GM12875 (cell line): ENCODE data around the gene SMPDL3B.

Experiments
- H3K4me3 ChIP-seq: one replicate; pipeline ENCODE4 v1.5.1; 2011; ENCODE audit warnings: low read depth, low read length, control low read depth
- CTCF ChIP-seq: IDR thresholded peaks from 2 replicates; pipeline ENCODE4 v1.5.1; 2011; ENCODE audit warnings: low read depth, mild to moderate bottlenecking, control low read depth, inconsistent platforms, low read length, moderate library complexity, borderline replicate concordance; ENCODE audit not compliant: insufficient read depth

Gene SMPDL3B

GRCh38 chr1:27934818-27935549 lies at the start of gene SMPDL3B:
Gene SMPDL3B, plus strand, starts transcription at chr1:27935000. Its CDS starts 184 bp downstream, at chr1:27935184.
- H3K4me3 ChIP-seq: peak within 1 kb of the TSS; percentile 21
- no peak for TF ChIP-seq CTCF

- no peak for TF ChIP-seq CTCF
- no peak overlapping the region for H3K4me3 ChIP-seq
These were observed 49.7 kb upstream of the SMPDL3B start for GRCh38 chr1:27885114-27885528.

GRCh38 chr1:27885621-27886352 lies 49.0 kb upstream of the SMPDL3B start:
- no peak for TF ChIP-seq CTCF
- H3K4me3 ChIP-seq: no peak overlapping the region

- no peak overlapping the region for H3K4me3 ChIP-seq
- TF ChIP-seq CTCF: no peak
These were observed 48.5 kb upstream of the SMPDL3B start for GRCh38 chr1:27886353-27886679.

- no peak overlapping the region for H3K4me3 ChIP-seq
- no peak for TF ChIP-seq CTCF
These were observed 48.1 kb upstream of the SMPDL3B start for GRCh38 chr1:27886744-27887143.

GRCh38 chr1:27887215-27888021 lies 47.4 kb upstream of the SMPDL3B start:
- TF ChIP-seq CTCF: no peak
- H3K4me3 ChIP-seq: no peak overlapping the region

- H3K4me3 ChIP-seq: no peak overlapping the region
- no peak for TF ChIP-seq CTCF
These were observed 45.3 kb upstream of the SMPDL3B start for GRCh38 chr1:27889506-27889905.
